CD14-positive monocyte (primary cell): ENCODE measurements around the gene DRC7. TPM values are rescaled to one million over a fixed set of nuclear protein-coding genes. Genes with fewer than 3 reads are reported as not detected.

Source experiments
- DNase-seq, 3 donors: peaks; one replicate each; pipeline ENCODE4 v3.0.0-alpha.2; 2011 to 2022
- H2AFZ ChIP-seq: 2 replicates; pipeline ENCODE4 v1.6.0; 2012; ENCODE audit warnings: mild to moderate bottlenecking, low read depth, low read length, inconsistent platforms; ENCODE audit not compliant: insufficient read depth, poor library complexity, severe bottlenecking
- H3K27ac ChIP-seq, 2 donors: 1 replicate in 1 of 2; 2 replicates in 1 of 2; pipeline ENCODE4 v1.5.1; 2012 to 2013; ENCODE audit warnings: low read length in 2 of 2, control low read depth in 1 of 2, inconsistent platforms in 1 of 2, low read depth in 1 of 2, mild to moderate bottlenecking in 1 of 2
- H3K27me3 ChIP-seq, 2 donors: one replicate each; pipeline versions ENCODE4 v1.6.0 to v1.6.1; 2011 to 2013; ENCODE audit warnings: low read length in 2 of 2; ENCODE audit not compliant: control insufficient read depth in 2 of 2, insufficient read depth in 2 of 2
- H3K36me3 ChIP-seq, 2 donors: replicated peaks in 1 of 2; 1 replicate in 1 of 2; 2 replicates in 1 of 2; pipeline versions ENCODE4 v1.5.1 to v1.6.1; 2012 to 2013; ENCODE audit warnings: low read length in 2 of 2, control low read depth in 1 of 2, inconsistent platforms in 1 of 2, mild to moderate bottlenecking in 1 of 2; ENCODE audit not compliant: insufficient read depth in 2 of 2, control insufficient read depth in 1 of 2
- H3K4me1 ChIP-seq, 2 donors: 1 replicate in 1 of 2; 2 replicates in 1 of 2; pipeline versions ENCODE4 v1.5.1 to v1.6.1; 2012 to 2013; ENCODE audit warnings: low read length in 2 of 2, control low read depth in 1 of 2, inconsistent platforms in 1 of 2, mild to moderate bottlenecking in 1 of 2, moderate library complexity in 1 of 2; ENCODE audit not compliant: insufficient read depth in 2 of 2, control insufficient read depth in 1 of 2
- H3K4me2 ChIP-seq: replicated peaks from 2 replicates; pipeline ENCODE3; 2012; ENCODE audit warnings: low read length, moderate library complexity, mild to moderate bottlenecking; ENCODE audit not compliant: poor library complexity, severe bottlenecking; ENCODE audit errors: extremely low read depth
- H3K4me3 ChIP-seq, 3 experiments: fragments of 200-600 bp in 1 of 3; sonication (generic) in 1 of 3; replicated peaks in 1 of 3; 1 replicate in 2 of 3; 2 replicates in 1 of 3; pipeline ENCODE4 v1.5.1; 2011 to 2013; ENCODE audit warnings: low read length in 3 of 3, mild to moderate bottlenecking in 3 of 3, control low read depth in 2 of 3, low read depth in 2 of 3, inconsistent platforms in 1 of 3, moderate library complexity in 1 of 3
- H3K79me2 ChIP-seq: 2 replicates; pipeline ENCODE4 v1.6.0; 2012; ENCODE audit warnings: mild to moderate bottlenecking, control low read depth, inconsistent platforms, low read length, moderate library complexity; ENCODE audit not compliant: insufficient read depth
- H3K9ac ChIP-seq: 2 replicates; pipeline ENCODE4 v1.6.0; 2017; ENCODE audit warnings: low read length, mild to moderate bottlenecking; ENCODE audit not compliant: insufficient read depth, poor library complexity, severe bottlenecking
- H3K9me3 ChIP-seq, 2 donors: replicated peaks in 1 of 2; 1 replicate in 1 of 2; 2 replicates in 1 of 2; pipeline versions ENCODE4 v1.5.1 to v1.6.1; 2012 to 2013; ENCODE audit warnings: low read length in 2 of 2, control low read depth in 1 of 2; ENCODE audit not compliant: control insufficient read depth in 1 of 2, insufficient read depth in 1 of 2
- H4K20me1 ChIP-seq: 2 replicates; pipeline ENCODE4 v1.6.0; 2012; ENCODE audit warnings: mild to moderate bottlenecking, low read length, control low read depth, moderate library complexity; ENCODE audit not compliant: insufficient read depth
- H3K27ac Mint-ChIP-seq, 7 donors: one replicate each; pipeline ENCODE4 v1.8.0; 2020; ENCODE audit warnings: mild to moderate bottlenecking in 7 of 7, mixed read lengths in 7 of 7, moderate library complexity in 6 of 7, inconsistent platforms in 2 of 7
- H3K27me3 Mint-ChIP-seq, 3 donors: one replicate each; pipeline ENCODE4 v1.8.0; 2021 to 2022; ENCODE audit warnings: low read depth in 3 of 3, mild to moderate bottlenecking in 3 of 3, mixed read lengths in 3 of 3, moderate library complexity in 3 of 3, inconsistent platforms in 1 of 3
- H3K36me3 Mint-ChIP-seq, 2 donors: one replicate each; pipeline ENCODE4 v1.8.0; 2020; ENCODE audit warnings: mixed read lengths in 2 of 2, inconsistent platforms in 1 of 2, mild to moderate bottlenecking in 1 of 2
- H3K4me1 Mint-ChIP-seq: one replicate; pipeline ENCODE4 v1.8.0; 2020; ENCODE audit warnings: mild to moderate bottlenecking, mixed read lengths
- H3K4me3 Mint-ChIP-seq, 2 donors: one replicate each; pipeline ENCODE4 v1.8.0; 2020; ENCODE audit warnings: mild to moderate bottlenecking in 2 of 2, mixed read lengths in 2 of 2, moderate library complexity in 1 of 2
- H3K9me3 Mint-ChIP-seq, 7 donors: one replicate each; pipeline ENCODE4 v1.8.0; 2020 to 2022; ENCODE audit warnings: mixed read lengths in 7 of 7, mild to moderate bottlenecking in 6 of 7, moderate library complexity in 6 of 7, inconsistent platforms in 2 of 7
- CTCF ChIP-seq: fragments of 200-600 bp; IDR thresholded peaks from one replicate; pipeline ENCODE4 v1.8.0; 2022; ENCODE audit warnings: antibody characterized with exemption, mild to moderate bottlenecking
- WGBS: methylation state at CpG from one replicate; pipeline ENCODE4 v1.1.5; 2013; ENCODE audit warnings: missing lambda C conversion rate; ENCODE audit not compliant: insufficient coverage; 5-methylcytosine and 5-hydroxymethylcytosine counted together
- intact Hi-C, 2 donors: fragments of 100-400 bp; cut with micrococcal nuclease; formaldehyde crosslinking; loops; one replicate each; pipeline versions ENCODE4 v1.15.0 to v1.15.1; 2023
- polyA plus RNA-seq, 3 donors: library from polyadenylated mRNA; depleted of rRNA in 1 of 3; unstranded in 2 of 3; stranded (reverse) in 1 of 3; fragments of 300-500 nt in 2 of 3; fragments of >200 nt in 1 of 3; fragmentation: Illumina TruSeq in 2 of 3; gene quantifications; 1 replicate in 2 of 3; 2 replicates in 1 of 3; pipeline ENCODE4 v1.2.3, GENCODE V29; 2012 to 2021

The DRC7 gene
- polyA plus RNA-seq, 3 donors = 0.11 to 0.41 TPM; not detected in 1

DNA sequence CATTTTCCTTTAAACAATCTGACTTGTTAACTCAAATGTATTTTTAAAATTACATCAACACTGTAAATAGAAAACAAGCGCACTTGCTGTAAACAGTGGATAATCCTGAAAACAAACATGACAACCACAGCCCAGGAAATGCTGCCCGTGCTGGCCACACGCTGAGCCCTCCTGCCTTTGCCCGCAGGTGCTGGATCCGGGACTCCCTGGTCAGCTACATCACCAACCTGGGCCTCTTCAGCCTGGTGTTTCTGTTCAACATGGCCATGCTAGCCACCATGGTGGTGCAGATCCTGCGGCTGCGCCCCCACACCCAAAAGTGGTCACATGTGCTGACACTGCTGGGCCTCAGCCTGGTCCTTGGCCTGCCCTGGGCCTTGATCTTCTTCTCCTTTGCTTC is 33.1 kb upstream of the DRC7 start:
- Histone ChIP-seq H2AFZ (no peak overlapping the region), H3K9ac (no peak overlapping the region), H3K27me3 (no peaks in the 10 kb centered on the region), H3K36me3 (no peaks in the 10 kb centered on the region), H3K4me1 (peaks cover 0 to 1% of the 10 kb centered on the region in 2 donors), H3K4me2 (no peak overlapping the region), H4K20me1 (no peaks in the 10 kb centered on the region), H3K79me2 (no peaks in the 10 kb centered on the region), H3K27ac (no peak overlapping the region), H3K4me3 (no peak overlapping the region), H3K9me3 (no peaks in the 10 kb centered on the region)
- H3K36me3 Mint-ChIP-seq = no peaks in the 10 kb centered on the region
- H3K9me3 Mint-ChIP-seq = peaks cover 0 to 2% (median 0%) of the 10 kb centered on the region in 7 donors
- H3K4me3 Mint-ChIP-seq = no peak overlapping the region
- peaks cover 1 to 9% (median 2%) of the 10 kb centered on the region in 3 donors for H3K27me3 Mint-ChIP-seq
- no peak for DNase-seq
- peaks cover 13% of the 10 kb centered on the region for H3K4me1 Mint-ChIP-seq
- intact Hi-C loops = loop anchor here in 1 of 2 donors (5.0 kb wide), 2 partner anchors 36 to 61 kb away; no protein-coding TSS in a partner anchor
- peak overlapping the region in 2 of 7 donors; percentile 38 to 58 for H3K27ac Mint-ChIP-seq
- TF ChIP-seq CTCF = no peak
- WGBS = 92% methylated on average over 7 of the region's 7 CpGs

DNA sequence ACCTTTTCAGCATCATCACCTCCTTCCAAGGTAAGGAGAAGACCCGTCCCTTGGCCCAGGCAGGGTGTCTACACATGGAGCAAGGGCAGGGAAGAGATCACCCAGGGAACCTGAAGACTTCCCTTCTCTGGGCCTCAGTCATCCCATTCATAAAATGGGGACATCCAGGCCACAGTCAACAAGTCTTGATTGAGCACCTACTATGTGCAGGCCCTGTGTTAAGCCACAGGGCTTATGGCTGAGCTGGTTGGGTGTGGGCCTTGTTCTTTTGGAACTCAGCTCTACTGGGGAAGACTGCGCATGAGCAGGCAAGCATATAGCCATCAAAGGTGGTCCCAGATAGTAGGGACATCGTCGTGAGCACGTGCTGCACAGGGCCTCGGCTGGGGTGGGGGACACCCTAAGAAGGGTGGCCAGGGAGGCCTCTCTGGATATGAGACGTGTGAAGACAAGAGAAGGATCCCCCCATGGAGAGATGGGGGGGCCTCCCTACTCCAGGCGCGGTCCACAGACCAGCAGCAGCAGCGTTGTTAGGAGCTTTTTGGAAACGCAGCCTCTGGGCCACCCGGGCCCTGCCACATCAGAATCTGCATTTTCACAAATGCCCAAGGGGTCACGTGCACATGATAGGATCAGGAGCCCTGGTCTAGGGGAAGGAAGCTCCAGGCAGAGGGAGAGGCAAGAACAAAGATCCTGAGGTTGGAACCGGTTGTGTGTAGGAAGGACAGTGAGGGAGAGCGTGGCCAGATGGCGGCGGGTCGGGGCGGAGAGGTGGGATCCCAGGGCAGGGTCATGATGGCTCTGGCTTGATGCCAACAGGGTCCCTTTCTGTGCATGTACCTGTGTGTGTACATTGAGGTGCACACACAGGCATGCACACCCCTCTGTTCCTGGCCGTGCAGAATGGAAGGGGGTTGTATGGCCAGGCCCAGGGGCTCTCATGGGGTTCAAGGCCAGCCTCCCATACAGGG is 32.4 kb upstream of the DRC7 start:
- TF ChIP-seq CTCF = no peak
- H3K9ac ChIP-seq = no peak overlapping the region
- no peak overlapping the region for H3K4me3 ChIP-seq
- 87% methylated on average over 16 of the region's 20 CpGs for WGBS
- no peaks in the 10 kb centered on the region for H3K9me3 ChIP-seq
- H3K36me3 ChIP-seq = no peaks in the 10 kb centered on the region
- no peak overlapping the region for H3K4me2 ChIP-seq
- H3K27me3 Mint-ChIP-seq = peaks cover 1 to 7% (median 3%) of the 10 kb centered on the region in 3 donors
- no peaks in the 10 kb centered on the region for H3K27me3 ChIP-seq
- intact Hi-C loops = loop anchor here in 1 of 2 donors (5.0 kb wide), 2 partner anchors 35 to 60 kb away; no protein-coding TSS in a partner anchor
- no peaks in the 10 kb centered on the region for H4K20me1 ChIP-seq
- peak overlapping the region in 3 of 7 donors; percentile 8 to 58 (median 38) for H3K27ac Mint-ChIP-seq
- H3K36me3 Mint-ChIP-seq = no peaks in the 10 kb centered on the region
- H3K79me2 ChIP-seq = no peaks in the 10 kb centered on the region
- no peak overlapping the region for H3K27ac ChIP-seq
- H3K9me3 Mint-ChIP-seq = peaks cover 0 to 2% (median 0%) of the 10 kb centered on the region in 7 donors
- no peak overlapping the region for H2AFZ ChIP-seq
- H3K4me1 ChIP-seq = peaks cover 6 to 8% of the 10 kb centered on the region in 2 donors
- no peak for DNase-seq
- no peak overlapping the region for H3K4me3 Mint-ChIP-seq
- peaks cover 20% of the 10 kb centered on the region for H3K4me1 Mint-ChIP-seq
